Panc1 (cell line): ENCODE data around the gene CRIM1. TPM values are rescaled to one million over a fixed set of nuclear protein-coding genes. Genes with fewer than 3 reads are reported as not detected.

Experiments
- ATAC-seq: fragments of 200-7000 bp; cut with Tn5 transposase; 2 replicates; pipeline ENCODE4 v1.9.1; 2020; ENCODE audit warnings: mild to moderate bottlenecking, moderate library complexity
- BruUV-seq: library from RNA; stranded (reverse); fragments of 400-500 nt; replicated peaks from 2 replicates; lab custom pipeline; 2021; lab: Mats Ljungman, UMichigan
- CTCF ChIA-PET: fragments of 300-600 bp; sonication (Branson Sonifier 250); formaldehyde crosslinking; loops from one replicate; lab custom pipeline; 2022; ENCODE audit warnings: antibody characterized with exemption; lab: Charles Lee
- POLR2A ChIA-PET: fragments of 300-600 bp; sonication (Branson Sonifier 250); formaldehyde crosslinking; loops from one replicate; lab custom pipeline; 2022; ENCODE audit warnings: antibody characterized with exemption; lab: Charles Lee
- DNase-seq: peaks from one replicate; pipeline ENCODE4 v3.0.0-alpha.2; 2010; ENCODE audit warnings: low read depth, low spot score
- H3K27ac ChIP-seq: 2 replicates; pipeline ENCODE4 v1.5.1; 2011; ENCODE audit warnings: mild to moderate bottlenecking, low read length, inconsistent platforms
- H3K27me3 ChIP-seq: fragments of 200-500 bp; sonication (Bioruptor generic); 2 replicates; pipeline ENCODE4 v1.6.0; 2014; ENCODE audit warnings: low read length, inconsistent platforms; ENCODE audit not compliant: control insufficient read depth, insufficient read depth
- H3K36me3 ChIP-seq: fragments of 200-500 bp; sonication (Bioruptor generic); 2 replicates; pipeline ENCODE4 v1.5.1; 2014; ENCODE audit warnings: inconsistent platforms, mild to moderate bottlenecking, low read length, moderate library complexity; ENCODE audit not compliant: control insufficient read depth, insufficient read depth
- H3K4me1 ChIP-seq: 2 replicates; pipeline ENCODE4 v1.5.1; 2011; ENCODE audit warnings: inconsistent platforms, mild to moderate bottlenecking, low read length, moderate library complexity; ENCODE audit not compliant: control insufficient read depth, insufficient read depth
- H3K4me3 ChIP-seq, 2 experiments: 2 replicates each; pipeline ENCODE4 v1.5.1; 2011 to 2012; ENCODE audit warnings: low read depth in 2 of 2, low read length in 2 of 2, mild to moderate bottlenecking in 2 of 2, inconsistent platforms in 1 of 2, moderate library complexity in 1 of 2
- H3K9me3 ChIP-seq: fragments of 200-500 bp; sonication (Bioruptor generic); 2 replicates; pipeline ENCODE4 v1.5.1; 2014; ENCODE audit warnings: low read depth, mild to moderate bottlenecking, inconsistent platforms, low read length, moderate library complexity; ENCODE audit not compliant: control insufficient read depth, insufficient read depth
- CTCF ChIP-seq: fragments of 450-650 bp; IDR thresholded peaks from 2 replicates; pipeline ENCODE4 v1.5.1; 2017; ENCODE audit warnings: mild to moderate bottlenecking
- POLR2AphosphoS5 ChIP-seq: IDR thresholded peaks from 2 replicates; pipeline ENCODE4 v1.6.1; 2012; ENCODE audit warnings: mild to moderate bottlenecking, low read depth, low read length, moderate library complexity
- REST ChIP-seq, 2 experiments: IDR thresholded peaks; 2 replicates each; pipeline ENCODE4 v1.6.1; 2011 to 2012; ENCODE audit warnings: low read depth in 2 of 2, control low read depth in 1 of 2, low read length in 1 of 2, mild to moderate bottlenecking in 1 of 2, moderate library complexity in 1 of 2; ENCODE audit not compliant: insufficient read depth in 1 of 2
- SIN3A ChIP-seq: IDR thresholded peaks from 2 replicates; pipeline ENCODE4 v1.6.1; 2012; ENCODE audit warnings: low read depth, mild to moderate bottlenecking, low read length, moderate library complexity, borderline replicate concordance; ENCODE audit not compliant: insufficient read depth
- TCF7L2 ChIP-seq: IDR thresholded peaks from 2 replicates; pipeline ENCODE4 v1.6.1; 2011; ENCODE audit warnings: mild to moderate bottlenecking, low read depth, low read length, inconsistent platforms
- in situ Hi-C: cut with HindIII; loops from 2 replicates; pipeline ENCODE4 v1.10.0; 2016; ENCODE audit warnings: low sequenced_read_pairs, low pct_unique_long_range_greater_than_20kb
- intact Hi-C: fragments of 100-400 bp; cut with micrococcal nuclease; formaldehyde crosslinking; loops from one replicate; pipeline ENCODE4 v1.10.0; 2022; ENCODE audit not compliant: unreplicated experiment
- total RNA-seq: library from RNA; stranded (reverse); gene quantifications from one replicate; pipeline ENCODE4 v1.2.1, GENCODE V29; 2021; ENCODE audit not compliant: unreplicated experiment

CRIM1 gene
- total RNA-seq, 1 experiment from 2014 or later = 290 TPM

GRCh38 chr2:36511858-36512603 lies 156.5 kb downstream of the CRIM1 start:
- CTCF ChIA-PET = no interaction called here
- in situ Hi-C loops = no loop called here
- DNase-seq (no peak), ATAC-seq (no peak)
- no TSS peak for BruUV-seq
- H3K9me3 ChIP-seq = no peaks in the 10 kb centered on the region
- H3K4me1 ChIP-seq = no peaks in the 10 kb centered on the region
- 0 out of 2 replicates have a peak overlapping the region, but pooled peaks have one; percentile 21 for H3K27ac ChIP-seq
- H3K36me3 ChIP-seq = peaks cover 83% of the 10 kb centered on the region
- POLR2A ChIA-PET = no interaction called here
- no peaks in the 10 kb centered on the region for H3K27me3 ChIP-seq
- intact Hi-C loops = no loop called here
- no peak overlapping the region for H3K4me3 ChIP-seq
- TF ChIP-seq POLR2AphosphoS5 = no peak; the same call in 1 of the 2 replicates
- TF ChIP-seq TCF7L2 = no peak
- TF ChIP-seq REST (IDR thresholded peaks at IDR 0.05; ENCODE audit: insufficient read depth in 1 of 2, low read depth in 2 of 2, low read length in 1 of 2) = no peak
- TF ChIP-seq SIN3A = no peak
- no peak for TF ChIP-seq CTCF

GRCh38 chr2:36512705-36513104 lies 157.1 kb downstream of the CRIM1 start:
- Histone ChIP-seq H3K9me3 (no peaks in the 10 kb centered on the region), H3K4me1 (no peaks in the 10 kb centered on the region), H3K27ac (peak overlapping the region; percentile 21; the same call in 1 of the 2 replicates), H3K27me3 (no peaks in the 10 kb centered on the region), H3K4me3 (no peak overlapping the region), H3K36me3 (peaks cover 83% of the 10 kb centered on the region)
- in situ Hi-C loops = no loop called here
- BruUV-seq = no TSS peak
- CTCF ChIA-PET = interaction anchor here (0.6 kb wide), 1 partner anchor 78 kb away, joined by 3 read pairs; no protein-coding TSS in a partner anchor
- intact Hi-C loops = no loop called here
- ATAC-seq (no peak), DNase-seq (no peak)
- TF ChIP-seq REST (IDR thresholded peaks at IDR 0.05; ENCODE audit: insufficient read depth in 1 of 2, low read depth in 2 of 2, low read length in 1 of 2) (no peak), TCF7L2 (no peak)
- POLR2A ChIA-PET = no interaction called here
